ENCODE data around the gene NOL11.

Gene NOL11

DNA sequence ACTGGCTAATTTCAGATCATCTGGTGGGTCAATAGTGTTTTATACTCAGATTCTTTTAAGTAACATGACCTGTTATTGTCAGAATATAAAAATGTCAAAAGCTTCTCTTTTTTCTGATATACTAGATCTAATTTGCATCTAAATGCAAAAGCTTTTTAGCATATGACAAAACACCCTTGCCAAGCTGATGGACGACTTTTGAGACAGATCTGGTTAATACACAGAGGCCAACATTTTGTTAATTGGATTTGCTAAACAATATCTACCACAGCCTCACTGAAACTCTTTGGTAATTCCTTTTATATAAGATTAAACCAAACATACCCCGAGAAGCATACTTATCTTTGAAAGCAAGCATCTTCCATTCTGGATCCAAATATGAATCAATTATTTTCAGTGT lies 10.3 kb upstream of the NOL11 start:
- no peak overlapping the region for H3K4me3 ChIP-seq (replicated peaks; ENCODE audit: low read depth, low read length)
- TF ChIP-seq, protein P1, sequence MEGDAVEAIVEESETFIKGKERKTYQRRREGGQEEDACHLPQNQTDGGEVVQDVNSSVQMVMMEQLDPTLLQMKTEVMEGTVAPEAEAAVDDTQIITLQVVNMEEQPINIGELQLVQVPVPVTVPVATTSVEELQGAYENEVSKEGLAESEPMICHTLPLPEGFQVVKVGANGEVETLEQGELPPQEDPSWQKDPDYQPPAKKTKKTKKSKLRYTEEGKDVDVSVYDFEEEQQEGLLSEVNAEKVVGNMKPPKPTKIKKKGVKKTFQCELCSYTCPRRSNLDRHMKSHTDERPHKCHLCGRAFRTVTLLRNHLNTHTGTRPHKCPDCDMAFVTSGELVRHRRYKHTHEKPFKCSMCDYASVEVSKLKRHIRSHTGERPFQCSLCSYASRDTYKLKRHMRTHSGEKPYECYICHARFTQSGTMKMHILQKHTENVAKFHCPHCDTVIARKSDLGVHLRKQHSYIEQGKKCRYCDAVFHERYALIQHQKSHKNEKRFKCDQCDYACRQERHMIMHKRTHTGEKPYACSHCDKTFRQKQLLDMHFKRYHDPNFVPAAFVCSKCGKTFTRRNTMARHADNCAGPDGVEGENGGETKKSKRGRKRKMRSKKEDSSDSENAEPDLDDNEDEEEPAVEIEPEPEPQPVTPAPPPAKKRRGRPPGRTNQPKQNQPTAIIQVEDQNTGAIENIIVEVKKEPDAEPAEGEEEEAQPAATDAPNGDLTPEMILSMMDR (IDR thresholded peaks at IDR 0.05; ENCODE audit: low read length, missing control alignments): no peak
- DNase-seq (ENCODE audit: low read depth): no peak

DNA sequence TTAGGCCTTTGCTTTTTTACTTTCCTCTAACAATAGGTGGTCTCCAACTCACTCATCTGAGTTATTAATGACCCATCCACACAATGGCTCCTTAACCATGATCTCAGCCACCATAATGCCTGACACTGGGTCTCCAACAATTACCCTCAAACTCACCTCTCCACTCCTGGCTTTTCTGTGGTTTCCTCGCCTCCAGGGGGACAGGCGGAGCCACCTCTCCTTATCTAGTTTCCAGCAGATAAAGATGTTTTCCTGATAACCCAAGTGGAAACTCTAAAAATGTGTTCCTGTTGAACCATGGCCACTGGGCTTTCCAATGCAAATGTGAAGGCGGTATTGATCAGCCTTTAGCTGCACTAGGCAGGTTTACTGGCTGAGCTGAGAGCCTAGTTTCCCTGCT lies 9.4 kb upstream of the NOL11 start:
- DNase-seq (ENCODE audit: low read depth): no peak
- H3K4me3 ChIP-seq (replicated peaks; ENCODE audit: low read depth, low read length): no peak overlapping the region
- TF ChIP-seq, protein P1 (IDR thresholded peaks at IDR 0.05; ENCODE audit: low read length, missing control alignments): no peak

DNA sequence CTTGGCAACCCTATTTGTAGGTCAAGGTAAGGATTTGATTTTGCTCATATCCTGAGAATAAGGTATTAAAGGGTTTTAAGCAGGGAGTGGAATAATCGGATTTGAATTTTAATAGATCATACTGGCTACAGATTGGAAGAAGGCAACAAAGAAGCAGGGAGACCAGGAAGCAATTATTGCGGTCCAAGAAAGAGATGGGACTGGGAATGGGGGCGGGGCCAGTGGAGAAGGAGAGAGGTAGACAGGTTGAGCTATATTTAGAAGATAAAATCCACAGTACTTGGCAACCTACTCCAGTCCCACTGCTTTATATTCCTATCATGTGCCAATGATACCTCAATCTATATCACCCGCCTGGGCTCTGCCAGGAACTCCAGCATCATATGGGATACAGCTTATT lies 5.8 kb upstream of the NOL11 start:
- DNase-seq (ENCODE audit: low read depth): no peak
- no peak overlapping the region for H3K4me3 ChIP-seq (replicated peaks; ENCODE audit: low read depth, low read length)

DNA sequence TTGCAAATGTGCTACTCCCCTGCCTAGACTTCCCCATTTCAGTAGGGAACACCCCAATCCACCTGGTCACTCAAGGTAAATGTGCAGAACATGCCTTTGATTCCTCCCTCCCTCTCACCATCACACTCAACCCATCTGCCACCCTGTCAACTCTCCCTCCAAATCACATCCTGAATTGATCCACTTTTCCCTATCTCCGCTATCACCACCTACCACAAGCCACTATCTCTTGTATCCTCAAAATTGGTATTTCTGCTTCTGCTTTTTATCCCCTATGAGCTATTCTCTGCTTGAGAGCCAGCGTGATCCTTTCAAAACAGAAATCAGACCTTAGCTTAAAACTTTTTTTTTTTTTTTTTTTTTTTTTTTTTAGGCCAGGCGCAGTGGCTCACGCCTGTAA lies 5.4 kb upstream of the NOL11 start:
- no peak overlapping the region for H3K4me3 ChIP-seq (replicated peaks; ENCODE audit: low read depth, low read length)
- DNase-seq (ENCODE audit: low read depth): no peak
- TF ChIP-seq, protein P1 (IDR thresholded peaks at IDR 0.05; ENCODE audit: low read length, missing control alignments): no peak

More for the DNA sequence above, 5.8 kb upstream of the NOL11 start:
- TF ChIP-seq, protein P1 (IDR thresholded peaks at IDR 0.05; ENCODE audit: low read length, missing control alignments): no peak

DNA sequence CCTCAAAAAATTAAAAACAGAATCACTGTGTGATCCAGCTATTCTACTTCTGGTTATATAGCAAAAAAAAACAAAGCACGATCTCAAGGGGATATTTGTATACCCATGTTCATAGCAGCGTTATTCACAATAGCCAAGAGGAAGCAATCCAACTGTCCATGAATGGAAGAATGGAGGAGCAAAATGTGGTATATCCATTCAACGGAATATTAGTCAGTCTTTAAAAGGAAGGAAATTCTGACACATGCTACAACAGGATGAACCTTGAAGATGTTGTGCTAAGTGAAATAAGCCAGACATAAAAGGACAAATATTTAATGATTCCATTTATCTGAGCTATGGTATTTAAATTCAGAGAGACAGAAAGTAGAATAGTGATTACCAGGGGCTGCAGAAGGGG lies 4.6 kb upstream of the NOL11 start:
- DNase-seq (ENCODE audit: low read depth): no peak
- H3K4me3 ChIP-seq (replicated peaks; ENCODE audit: low read depth, low read length): no peak overlapping the region
- TF ChIP-seq, protein P1 (IDR thresholded peaks at IDR 0.05; ENCODE audit: low read length, missing control alignments): no peak

DNA sequence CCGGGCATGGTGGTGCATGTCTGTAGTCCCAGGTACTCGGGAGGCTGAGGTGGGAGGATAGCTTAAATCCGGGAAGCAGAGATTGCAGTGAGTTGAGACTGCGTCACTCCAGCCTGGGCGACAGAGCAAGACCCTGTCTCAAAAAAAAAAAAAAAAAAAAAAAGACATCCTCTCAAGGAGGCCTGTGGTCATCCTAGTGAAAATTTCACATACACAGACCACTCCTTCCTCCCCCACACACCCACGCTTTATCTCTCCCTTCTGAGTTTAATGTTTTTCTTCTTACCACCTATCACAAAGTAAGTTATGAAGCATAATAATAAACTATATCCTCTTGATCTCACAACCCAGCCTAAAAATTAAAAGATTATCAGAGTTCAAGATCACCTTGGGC lies 1.3 kb upstream of the NOL11 start:
- H3K4me3 ChIP-seq (replicated peaks; ENCODE audit: low read depth, low read length): no peak overlapping the region
- DNase-seq (ENCODE audit: low read depth): no peak
- TF ChIP-seq, protein P1 (IDR thresholded peaks at IDR 0.05; ENCODE audit: low read length, missing control alignments): no peak

DNA sequence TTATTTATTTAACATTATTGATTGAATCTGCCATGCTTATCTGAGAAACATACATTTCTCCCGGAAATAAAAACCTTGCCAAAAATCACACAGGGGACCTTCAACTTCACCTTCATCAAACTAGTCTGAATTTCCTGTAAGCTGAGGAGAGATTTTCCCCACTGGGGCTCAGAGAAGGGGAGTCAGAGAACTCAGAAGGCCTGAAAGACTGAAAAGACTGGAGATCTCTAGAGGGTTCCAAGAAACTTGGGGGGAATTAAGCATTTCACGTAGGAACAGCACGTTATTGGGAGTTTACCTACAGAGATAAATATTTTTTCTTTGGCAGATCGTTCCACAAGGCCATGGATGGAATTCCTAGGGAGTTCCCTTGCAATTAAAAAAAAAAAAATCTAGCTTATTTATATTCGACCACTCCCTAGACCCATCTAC lies 528 bp upstream of the NOL11 start:
- H3K4me3 ChIP-seq (replicated peaks; ENCODE audit: low read depth, low read length): peak overlapping the region; percentile 100
- no peak for DNase-seq (ENCODE audit: low read depth)
- TF ChIP-seq, protein P1 (IDR thresholded peaks at IDR 0.05; ENCODE audit: low read length, missing control alignments): no peak

Data from fibroblast of pulmonary artery (primary cell).